LNCAP (cell line): ENCODE measurements around the gene CPHXL2.

Experiments used
- CTCF ChIP-seq: fragments of 450-650 bp; IDR thresholded peaks from 2 replicates; pipeline ENCODE4 v1.5.1; 2017; ENCODE audit warnings: mild to moderate bottlenecking

Gene CPHXL2

GRCh38 chr16:75622761-75623605 is 53.8 kb downstream of the CPHXL2 start, which contains the start of gene ADAT1:
ADAT1 (minus strand) TSS chr16:75623281; CDS start chr16:75620799, 2,482 bp downstream.
- no peak for TF ChIP-seq CTCF

GRCh38 chr16:75621170-75621477 is 55.7 kb downstream of the CPHXL2 start:
- TF ChIP-seq CTCF: peak; percentile 46

- no peak for TF ChIP-seq CTCF
Measured at GRCh38 chr16:75620326-75621169, 56.3 kb downstream of the CPHXL2 start.

- no peak for TF ChIP-seq CTCF
Measured at GRCh38 chr16:75618780-75619179, 58.0 kb downstream of the CPHXL2 start.

- no peak for TF ChIP-seq CTCF
Measured at GRCh38 chr16:75617121-75617520, 59.7 kb downstream of the CPHXL2 start.

- no peak for TF ChIP-seq CTCF
Measured at GRCh38 chr16:75616521-75617010, 60.2 kb downstream of the CPHXL2 start.

GRCh38 chr16:75615619-75616018 is 61.2 kb downstream of the CPHXL2 start:
- TF ChIP-seq CTCF: no peak
